Right lung (tissue), 5 donors: Measurements from ENCODE around the gene L1TD1. TPM values are rescaled to one million over a fixed set of nuclear protein-coding genes. Genes with fewer than 3 reads are reported as not detected.
"Not testable (repeated sequence)": the region's sequence is repeated elsewhere in the genome, so short reads cannot be mapped to it uniquely, and the experiment has no call there.

Experiments used
- DNase-seq, 2 donors: peaks; one replicate each; pipeline ENCODE4 v3.0.0-alpha.2; 2013
- polyA plus RNA-seq, 5 donors: library from polyadenylated mRNA; unstranded; fragments of 120-200 nt; gene quantifications; one replicate each; pipeline versions ENCODE4 v1.2.1 to v1.2.3, GENCODE V29; 2013; ENCODE audit warnings: inconsistent platforms in 1 of 5, low replicate concordance in 1 of 5; ENCODE audit not compliant: insufficient read length in 5 of 5, insufficient read depth in 1 of 5

L1TD1 gene
- polyA plus RNA-seq, 5 donors = 5.2 to 9.1 (median 6.2) TPM

GRCh38 chr1:62233926-62234450 is 39.3 kb downstream of the L1TD1 start:
- no peak for DNase-seq

- DNase-seq = no peak
Observed at GRCh38 chr1:62234688-62235087, 40.0 kb downstream of the L1TD1 start.

- DNase-seq = no peak
Observed at GRCh38 chr1:62235576-62235975, 40.9 kb downstream of the L1TD1 start.

- no peak for DNase-seq
Observed at GRCh38 chr1:62237361-62237760, 42.7 kb downstream of the L1TD1 start.

- no peak for DNase-seq
Observed at GRCh38 chr1:62237950-62238374, 43.3 kb downstream of the L1TD1 start.

GRCh38 chr1:62238507-62238906 is 43.9 kb downstream of the L1TD1 start:
- DNase-seq = no peak

- DNase-seq = not testable (repeated sequence)
Observed at GRCh38 chr1:62239652-62240403, 45.2 kb downstream of the L1TD1 start.

- no peak for DNase-seq
Observed at GRCh38 chr1:62240651-62241370, 46.2 kb downstream of the L1TD1 start.

- DNase-seq = no peak
Observed at GRCh38 chr1:62241371-62242131, 46.9 kb downstream of the L1TD1 start.

- DNase-seq = not testable (repeated sequence)
Observed at GRCh38 chr1:62244380-62244779, 49.7 kb downstream of the L1TD1 start.

- no peak for DNase-seq
Observed at GRCh38 chr1:62245201-62245600, 50.6 kb downstream of the L1TD1 start.

- DNase-seq = no peak
Observed at GRCh38 chr1:62247391-62248168, 52.9 kb downstream of the L1TD1 start.

GRCh38 chr1:62250126-62250726 is 55.6 kb downstream of the L1TD1 start:
- no peak for DNase-seq

- no peak for DNase-seq
Observed at GRCh38 chr1:62259551-62259950, 64.9 kb downstream of the L1TD1 start.

- DNase-seq = no peak
Observed at GRCh38 chr1:62260688-62261087, 66.0 kb downstream of the L1TD1 start.

Other genes starting within 250 kb of the L1TD1 start
- gene KANK4, start 124.6 kb downstream of the L1TD1 start, polyA plus RNA-seq = 10 to 100 TPM in 4 of 5 donors, 1 to 10 TPM in 1; 9.2 to 14.2 (median 10.9) TPM
- 10 to 100 TPM; 45.4 to 77.2 (median 60.2) TPM for gene USP1, start 242.2 kb downstream of the L1TD1 start, polyA plus RNA-seq